ENCODE results near the gene GJE1. TPM values are rescaled to one million over a fixed set of nuclear protein-coding genes. Genes with fewer than 3 reads are reported as not detected.

Gene GJE1
- total RNA-seq, 1 experiment from 2014 or later: not detected

GRCh38 chr6:142118328-142118727, 14.4 kb upstream of the GJE1 start:
- no peaks in the 10 kb centered on the region for H3K36me3 ChIP-seq (ENCODE audit: control insufficient read depth, insufficient read depth, low read length)
- intact Hi-C loops (cut with micrococcal nuclease; ENCODE audit: unreplicated experiment) (no loop called here), in situ Hi-C loops (cut with HindIII; ENCODE audit: low pct_unique_long_range_greater_than_20kb, low sequenced_read_pairs) (no loop called here)
- DNase-seq (ENCODE audit: low read depth, low spot score) (no peak), ATAC-seq (no peak)
- H3K4me1 ChIP-seq (ENCODE audit: control insufficient read depth, insufficient read depth, low read length): no peaks in the 10 kb centered on the region; the same call in 1 of the 2 replicates
- TF ChIP-seq REST (IDR thresholded peaks at IDR 0.05; ENCODE audit: insufficient read depth in 1 of 2, low read depth in 2 of 2, low read length in 1 of 2) (no peak), TCF7L2 (IDR thresholded peaks at IDR 0.05; ENCODE audit: low read depth, low read length) (no peak), POLR2AphosphoS5 (IDR thresholded peaks at IDR 0.05; ENCODE audit: low read depth, low read length) (no peak), CTCF (IDR thresholded peaks at IDR 0.05) (no peak), SIN3A (IDR thresholded peaks at IDR 0.05; ENCODE audit: borderline replicate concordance, insufficient read depth, low read depth, low read length) (no peak)
- no peaks in the 10 kb centered on the region for H3K27me3 ChIP-seq (ENCODE audit: control insufficient read depth, insufficient read depth, low read length)
- no TSS peak for BruUV-seq (replicated peaks)
- POLR2A ChIA-PET: no interaction called here
- CTCF ChIA-PET: no interaction called here
- no peaks in the 10 kb centered on the region for H3K9me3 ChIP-seq (ENCODE audit: control insufficient read depth, insufficient read depth, low read depth, low read length)
- no peak overlapping the region for H3K4me3 ChIP-seq (ENCODE audit: low read depth in 2 of 2, low read length in 2 of 2)
- H3K27ac ChIP-seq (ENCODE audit: low read length): no peak overlapping the region

- no peaks in the 10 kb centered on the region for H3K36me3 ChIP-seq (ENCODE audit: control insufficient read depth, insufficient read depth, low read length)
- DNase-seq (ENCODE audit: low read depth, low spot score): no peak
- no peaks in the 10 kb centered on the region for H3K27me3 ChIP-seq (ENCODE audit: control insufficient read depth, insufficient read depth, low read length)
- no TSS peak for BruUV-seq (replicated peaks)
- in situ Hi-C loops (cut with HindIII; ENCODE audit: low pct_unique_long_range_greater_than_20kb, low sequenced_read_pairs): no loop called here
- no peak for ATAC-seq
- no peak overlapping the region for H3K4me3 ChIP-seq (ENCODE audit: low read depth in 2 of 2, low read length in 2 of 2)
- H3K9me3 ChIP-seq (ENCODE audit: control insufficient read depth, insufficient read depth, low read depth, low read length): no peaks in the 10 kb centered on the region
- ChIA-PET CTCF (no interaction called here), POLR2A (no interaction called here)
- no peaks in the 10 kb centered on the region for H3K4me1 ChIP-seq (ENCODE audit: control insufficient read depth, insufficient read depth, low read length)
- no peak overlapping the region for H3K27ac ChIP-seq (ENCODE audit: low read length)
- intact Hi-C loops (cut with micrococcal nuclease; ENCODE audit: unreplicated experiment): no loop called here
- TF ChIP-seq TCF7L2 (IDR thresholded peaks at IDR 0.05; ENCODE audit: low read depth, low read length): no peak
- no peak for TF ChIP-seq POLR2AphosphoS5 (IDR thresholded peaks at IDR 0.05; ENCODE audit: low read depth, low read length)
- TF ChIP-seq SIN3A (IDR thresholded peaks at IDR 0.05; ENCODE audit: borderline replicate concordance, insufficient read depth, low read depth, low read length): no peak
- TF ChIP-seq REST (IDR thresholded peaks at IDR 0.05; ENCODE audit: insufficient read depth in 1 of 2, low read depth in 2 of 2, low read length in 1 of 2): no peak
- no peak for TF ChIP-seq CTCF (IDR thresholded peaks at IDR 0.05)
Measured at GRCh38 chr6:142118925-142119324, 13.8 kb upstream of the GJE1 start.

Data from Panc1 (cell line).